OCI-LY1 (cell line): ENCODE data around the gene LINC01488.

ENCODE experiments used
- EZH2 ChIP-seq: fragments of 200-600 bp; sonication (generic), shearing (Covaris generic); IDR thresholded peaks from 2 replicates; pipeline ENCODE4 v1.8.0; 2017; ENCODE audit warnings: borderline replicate concordance, mixed run types, mild to moderate bottlenecking, antibody characterized with exemption, low read length, moderate library complexity, mixed read lengths
- TF ChIP-seq, protein P1 (sequence below): fragments of 200-600 bp; sonication (generic), shearing (Covaris generic); IDR thresholded peaks from 2 replicates; pipeline ENCODE4 v1.5.1; 2017; ENCODE audit warnings: mild to moderate bottlenecking, antibody characterized with exemption, low read length, moderate library complexity, mixed read lengths

DNA sequence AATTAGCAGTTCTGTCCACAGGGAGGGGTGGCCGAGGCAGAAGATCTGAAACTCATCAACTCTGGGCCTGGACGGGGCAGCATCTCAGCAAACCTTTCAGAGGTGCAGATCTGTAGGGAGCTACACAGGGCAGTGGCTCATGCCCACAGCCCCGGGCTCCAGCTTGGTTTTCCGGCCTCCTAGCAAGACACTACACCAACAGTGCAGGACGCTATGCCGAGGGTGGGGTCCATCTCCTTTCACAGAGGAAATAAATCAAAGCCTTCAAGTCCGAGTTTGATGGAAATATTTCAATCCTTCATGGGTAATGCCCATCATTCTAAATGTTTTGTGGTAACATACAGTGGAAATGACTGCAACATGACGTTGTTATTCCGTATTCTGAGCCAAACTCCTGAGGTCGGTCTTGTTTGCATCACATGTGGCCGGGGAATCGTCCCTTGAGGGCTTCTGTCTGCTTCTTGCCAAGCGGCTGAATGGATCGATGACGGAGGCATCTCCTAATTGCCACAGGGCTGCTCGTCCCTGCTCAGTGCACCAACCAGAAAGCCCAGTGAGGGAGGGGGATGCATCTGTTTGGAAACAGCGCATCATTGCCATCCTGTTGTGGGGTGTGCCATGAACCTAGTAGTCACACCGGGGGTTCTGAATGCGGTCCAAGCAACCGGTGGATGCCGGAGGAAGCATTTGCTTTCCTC, 30.0 kb downstream of the LINC01488 start:
- TF ChIP-seq, protein P1, sequence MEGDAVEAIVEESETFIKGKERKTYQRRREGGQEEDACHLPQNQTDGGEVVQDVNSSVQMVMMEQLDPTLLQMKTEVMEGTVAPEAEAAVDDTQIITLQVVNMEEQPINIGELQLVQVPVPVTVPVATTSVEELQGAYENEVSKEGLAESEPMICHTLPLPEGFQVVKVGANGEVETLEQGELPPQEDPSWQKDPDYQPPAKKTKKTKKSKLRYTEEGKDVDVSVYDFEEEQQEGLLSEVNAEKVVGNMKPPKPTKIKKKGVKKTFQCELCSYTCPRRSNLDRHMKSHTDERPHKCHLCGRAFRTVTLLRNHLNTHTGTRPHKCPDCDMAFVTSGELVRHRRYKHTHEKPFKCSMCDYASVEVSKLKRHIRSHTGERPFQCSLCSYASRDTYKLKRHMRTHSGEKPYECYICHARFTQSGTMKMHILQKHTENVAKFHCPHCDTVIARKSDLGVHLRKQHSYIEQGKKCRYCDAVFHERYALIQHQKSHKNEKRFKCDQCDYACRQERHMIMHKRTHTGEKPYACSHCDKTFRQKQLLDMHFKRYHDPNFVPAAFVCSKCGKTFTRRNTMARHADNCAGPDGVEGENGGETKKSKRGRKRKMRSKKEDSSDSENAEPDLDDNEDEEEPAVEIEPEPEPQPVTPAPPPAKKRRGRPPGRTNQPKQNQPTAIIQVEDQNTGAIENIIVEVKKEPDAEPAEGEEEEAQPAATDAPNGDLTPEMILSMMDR: no peak
- no peak for TF ChIP-seq EZH2
